Loucy (cell line): ENCODE measurements around the gene PLSCR4.

Experiments used
- H2AFZ ChIP-seq: fragments of 200-600 bp; sonication (generic); 2 replicates; pipeline ENCODE4 v1.6.0; 2016; ENCODE audit warnings: antibody characterized with exemption, mild to moderate bottlenecking, low read length, moderate library complexity
- H3F3A ChIP-seq: fragments of 200-600 bp; 2 replicates; pipeline ENCODE4 v1.6.0; 2016; ENCODE audit warnings: antibody characterized with exemption, low read depth, mild to moderate bottlenecking
- H3K27me3 ChIP-seq: fragments of 200-600 bp; sonication (generic); 2 replicates; pipeline ENCODE4 v1.6.1; 2014; ENCODE audit warnings: low read length, mild to moderate bottlenecking; ENCODE audit not compliant: insufficient read depth, poor library complexity, severe bottlenecking
- H3K36me3 ChIP-seq: fragments of 200-600 bp; sonication (generic); 2 replicates; pipeline ENCODE4 v1.6.1; 2016; ENCODE audit warnings: low read length; ENCODE audit not compliant: insufficient read depth
- H3K4me1 ChIP-seq: fragments of 200-600 bp; sonication (generic); 2 replicates; pipeline ENCODE4 v1.5.1; 2014; ENCODE audit warnings: low read length, mild to moderate bottlenecking; ENCODE audit not compliant: insufficient read depth, poor library complexity, severe bottlenecking
- H3K4me2 ChIP-seq: fragments of 200-600 bp; sonication (generic); 2 replicates; pipeline ENCODE4 v1.6.0; 2014; ENCODE audit warnings: antibody characterized with exemption, low read length, low read depth, mild to moderate bottlenecking; ENCODE audit not compliant: poor library complexity, severe bottlenecking
- H3K4me3 ChIP-seq: fragments of 200-600 bp; sonication (generic); 2 replicates; pipeline ENCODE4 v1.5.1; 2014; ENCODE audit warnings: low read length, mild to moderate bottlenecking, mixed read lengths; ENCODE audit not compliant: poor library complexity, severe bottlenecking
- H3K79me2 ChIP-seq: fragments of 200-600 bp; sonication (generic); 2 replicates; pipeline ENCODE4 v1.6.1; 2014; ENCODE audit warnings: low read length; ENCODE audit not compliant: insufficient read depth
- H3K9ac ChIP-seq: fragments of 200-600 bp; sonication (generic); 2 replicates; pipeline ENCODE4 v1.6.0; 2014; ENCODE audit warnings: mild to moderate bottlenecking, low read depth, low read length, moderate library complexity; ENCODE audit not compliant: poor library complexity, severe bottlenecking
- H3K9me2 ChIP-seq: fragments of 200-600 bp; sonication (generic); replicated peaks from 2 replicates; pipeline ENCODE4 v1.6.1; 2016; ENCODE audit warnings: low read depth, low read length, mixed read lengths
- H3K9me3 ChIP-seq: fragments of 200-600 bp; sonication (generic); 2 replicates; pipeline ENCODE4 v1.6.1; 2014; ENCODE audit warnings: mild to moderate bottlenecking, antibody characterized with exemption, low read length, low read depth; ENCODE audit not compliant: insufficient read depth
- H4K20me1 ChIP-seq: fragments of 200-600 bp; sonication (generic); 2 replicates; pipeline ENCODE4 v1.6.0; 2014; ENCODE audit warnings: antibody characterized with exemption, low read length, mild to moderate bottlenecking; ENCODE audit not compliant: insufficient read depth, poor library complexity, severe bottlenecking
- EZH2phosphoT487 ChIP-seq: fragments of 200-600 bp; IDR thresholded peaks from 2 replicates; pipeline ENCODE4 v1.6.1; 2018; ENCODE audit warnings: antibody characterized with exemption, mild to moderate bottlenecking, moderate library complexity, borderline replicate concordance
- TF ChIP-seq, protein P1 (sequence below): fragments of 200-600 bp; sonication (generic); conservative IDR thresholded peaks from 2 replicates; pipeline ENCODE4 v1.5.1; 2014; ENCODE audit warnings: mild to moderate bottlenecking, antibody characterized with exemption, low read length

The PLSCR4 gene

DNA sequence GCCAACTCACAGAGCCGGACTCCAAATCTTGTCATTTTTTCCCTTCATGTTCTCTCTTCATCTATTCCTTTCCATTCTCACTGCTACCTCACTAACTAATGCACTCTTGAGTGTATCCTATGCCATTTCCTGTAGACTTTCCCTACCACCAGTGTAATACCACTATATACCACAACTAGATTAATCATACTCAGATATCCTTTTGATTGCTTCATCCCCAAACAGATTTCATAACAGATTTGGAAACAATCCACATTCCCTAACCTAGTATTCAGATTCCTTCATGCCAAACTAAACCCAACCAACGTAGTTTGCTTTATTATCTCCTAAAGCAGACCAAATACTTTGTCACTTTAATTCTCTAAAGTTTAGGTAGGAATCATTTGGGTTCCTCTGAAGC, 87.3 kb downstream of the PLSCR4 start:
- H2AFZ ChIP-seq = no peak overlapping the region
- no peaks in the 10 kb centered on the region for H3K79me2 ChIP-seq
- H3K4me2 ChIP-seq = no peak overlapping the region
- H3K4me1 ChIP-seq = no peaks in the 10 kb centered on the region
- no peaks in the 10 kb centered on the region for H3K9me2 ChIP-seq
- no peaks in the 10 kb centered on the region for H3K27me3 ChIP-seq
- H3K9me3 ChIP-seq = no peaks in the 10 kb centered on the region
- no peak overlapping the region for H3K4me3 ChIP-seq
- no peaks in the 10 kb centered on the region for H3K36me3 ChIP-seq
- H3K9ac ChIP-seq = no peak overlapping the region
- no peaks in the 10 kb centered on the region for H3F3A ChIP-seq
- H4K20me1 ChIP-seq = no peaks in the 10 kb centered on the region
- TF ChIP-seq, protein P1, sequence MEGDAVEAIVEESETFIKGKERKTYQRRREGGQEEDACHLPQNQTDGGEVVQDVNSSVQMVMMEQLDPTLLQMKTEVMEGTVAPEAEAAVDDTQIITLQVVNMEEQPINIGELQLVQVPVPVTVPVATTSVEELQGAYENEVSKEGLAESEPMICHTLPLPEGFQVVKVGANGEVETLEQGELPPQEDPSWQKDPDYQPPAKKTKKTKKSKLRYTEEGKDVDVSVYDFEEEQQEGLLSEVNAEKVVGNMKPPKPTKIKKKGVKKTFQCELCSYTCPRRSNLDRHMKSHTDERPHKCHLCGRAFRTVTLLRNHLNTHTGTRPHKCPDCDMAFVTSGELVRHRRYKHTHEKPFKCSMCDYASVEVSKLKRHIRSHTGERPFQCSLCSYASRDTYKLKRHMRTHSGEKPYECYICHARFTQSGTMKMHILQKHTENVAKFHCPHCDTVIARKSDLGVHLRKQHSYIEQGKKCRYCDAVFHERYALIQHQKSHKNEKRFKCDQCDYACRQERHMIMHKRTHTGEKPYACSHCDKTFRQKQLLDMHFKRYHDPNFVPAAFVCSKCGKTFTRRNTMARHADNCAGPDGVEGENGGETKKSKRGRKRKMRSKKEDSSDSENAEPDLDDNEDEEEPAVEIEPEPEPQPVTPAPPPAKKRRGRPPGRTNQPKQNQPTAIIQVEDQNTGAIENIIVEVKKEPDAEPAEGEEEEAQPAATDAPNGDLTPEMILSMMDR = no peak
- TF ChIP-seq EZH2phosphoT487 = no peak

DNA sequence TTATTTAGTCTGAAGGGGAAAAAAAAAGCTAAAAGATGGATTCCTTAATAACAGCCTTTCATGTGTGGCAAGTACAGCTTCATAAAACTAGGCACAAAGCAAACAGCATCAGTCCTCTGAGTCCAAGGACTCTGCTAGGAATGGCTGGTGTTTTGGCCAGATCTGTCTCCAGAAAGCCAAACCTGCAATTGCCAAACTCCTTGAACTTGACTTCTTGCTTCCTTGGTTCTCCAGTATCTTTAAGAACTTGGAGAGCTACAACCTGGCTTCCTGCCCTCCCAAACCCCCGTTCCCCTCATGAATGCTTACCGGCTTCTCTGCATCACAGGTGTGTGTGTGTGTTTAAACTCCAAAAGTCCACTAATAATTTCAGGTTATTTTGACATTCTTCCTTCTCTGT, 88.3 kb downstream of the PLSCR4 start:
- no peak overlapping the region for H2AFZ ChIP-seq
- TF ChIP-seq, protein P1 = no peak
- no peak for TF ChIP-seq EZH2phosphoT487
- no peaks in the 10 kb centered on the region for H3K9me3 ChIP-seq
- no peaks in the 10 kb centered on the region for H3K27me3 ChIP-seq
- H3K9me2 ChIP-seq = no peaks in the 10 kb centered on the region
- no peak overlapping the region for H3K4me2 ChIP-seq
- H4K20me1 ChIP-seq = no peaks in the 10 kb centered on the region
- no peaks in the 10 kb centered on the region for H3K36me3 ChIP-seq
- no peaks in the 10 kb centered on the region for H3K79me2 ChIP-seq
- no peaks in the 10 kb centered on the region for H3F3A ChIP-seq
- no peak overlapping the region for H3K4me3 ChIP-seq
- H3K9ac ChIP-seq = no peak overlapping the region
- H3K4me1 ChIP-seq = no peaks in the 10 kb centered on the region

DNA sequence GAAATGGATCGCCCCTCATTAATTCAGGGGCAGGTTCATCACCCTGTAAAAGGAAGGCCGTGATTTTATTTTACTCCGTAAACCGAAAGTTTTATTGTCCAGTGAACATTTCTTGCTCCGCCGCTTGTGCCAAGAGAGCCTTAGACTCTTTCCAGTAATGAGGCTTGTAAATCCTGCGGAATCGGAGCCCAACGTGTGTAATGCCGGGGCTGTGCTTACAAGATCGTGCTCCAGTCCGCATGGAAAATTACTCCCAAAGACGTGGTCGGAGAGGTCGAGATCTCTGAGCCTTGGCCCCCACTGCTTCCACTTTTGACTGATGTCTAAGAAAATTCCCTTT, 89.3 kb downstream of the PLSCR4 start:
- Histone ChIP-seq H3K4me2 (no peak overlapping the region), H3K9ac (no peak overlapping the region), H3K4me3 (no peak overlapping the region)

More for the DNA sequence above, 89.3 kb downstream of the PLSCR4 start:
- H3K9me2 ChIP-seq = no peaks in the 10 kb centered on the region
- H3K36me3 ChIP-seq = no peaks in the 10 kb centered on the region
- H3K4me1 ChIP-seq = no peaks in the 10 kb centered on the region
- H3F3A ChIP-seq = no peaks in the 10 kb centered on the region
- no peaks in the 10 kb centered on the region for H3K27me3 ChIP-seq
- no peaks in the 10 kb centered on the region for H3K9me3 ChIP-seq
- no peaks in the 10 kb centered on the region for H3K79me2 ChIP-seq
- TF ChIP-seq EZH2phosphoT487 = no peak
- TF ChIP-seq, protein P1 = no peak
- H4K20me1 ChIP-seq = no peaks in the 10 kb centered on the region
- H2AFZ ChIP-seq = no peak overlapping the region
